ENCODE measurements around the gene MOAP1. TPM values are rescaled to one million over a fixed set of nuclear protein-coding genes. Genes with fewer than 3 reads are reported as not detected.

The MOAP1 gene
- total RNA-seq, 4 donors from 2014 or later, result 31.1 to 41.9 (median 32.2) TPM

DNA sequence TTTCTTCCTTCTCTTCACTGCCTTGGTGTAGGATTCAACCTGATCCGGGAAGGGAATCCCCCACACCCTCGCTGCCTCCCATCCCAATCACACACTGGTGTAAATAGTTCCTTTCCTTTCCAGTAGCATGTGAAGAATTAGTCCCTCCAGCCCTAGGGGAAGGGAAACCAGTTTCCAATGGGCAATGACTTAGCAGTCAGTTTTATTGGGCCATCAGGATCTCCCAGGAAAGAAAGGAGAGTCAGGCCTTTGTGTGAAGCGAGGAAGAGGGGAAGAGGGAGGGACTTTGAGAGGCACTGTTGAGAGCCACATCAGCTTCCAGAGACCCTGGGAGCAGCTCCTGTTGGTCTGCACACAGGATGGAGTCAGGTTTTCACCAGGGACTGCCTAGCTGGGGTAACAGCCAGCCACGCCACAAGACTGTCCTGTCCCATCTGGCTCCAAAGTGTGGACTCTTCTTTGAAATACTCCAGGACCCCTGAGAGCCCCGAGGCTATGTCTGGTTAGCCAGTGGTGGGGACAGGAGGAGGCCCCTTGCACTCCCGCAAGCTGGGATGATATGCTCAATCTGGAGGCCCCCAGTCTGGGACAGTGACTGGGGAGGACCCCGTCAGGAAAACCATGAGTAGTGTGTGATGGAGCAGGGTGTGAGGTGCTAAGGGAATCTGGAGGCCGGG, 27.9 kb downstream of the MOAP1 start:
- H3K4me1 ChIP-seq, result no peaks in the 10 kb centered on the region
- in situ Hi-C loops (cut with MboI; ENCODE audit: low sequenced_read_pairs in 4 of 4), result no loop called here
- no peak overlapping the region for H3K4me3 ChIP-seq
- no peak overlapping the region for H3K27ac ChIP-seq
- no peaks in the 10 kb centered on the region for H3K27me3 ChIP-seq
- no peaks in the 10 kb centered on the region for H3K36me3 ChIP-seq
- DNase-seq (no peak), ATAC-seq (no peak)
- no peaks in the 10 kb centered on the region for H3K9me3 ChIP-seq
- intact Hi-C loops (cut with DNase I; ENCODE audit: low total_unique reads), result no loop called here
- TF ChIP-seq, protein P1, sequence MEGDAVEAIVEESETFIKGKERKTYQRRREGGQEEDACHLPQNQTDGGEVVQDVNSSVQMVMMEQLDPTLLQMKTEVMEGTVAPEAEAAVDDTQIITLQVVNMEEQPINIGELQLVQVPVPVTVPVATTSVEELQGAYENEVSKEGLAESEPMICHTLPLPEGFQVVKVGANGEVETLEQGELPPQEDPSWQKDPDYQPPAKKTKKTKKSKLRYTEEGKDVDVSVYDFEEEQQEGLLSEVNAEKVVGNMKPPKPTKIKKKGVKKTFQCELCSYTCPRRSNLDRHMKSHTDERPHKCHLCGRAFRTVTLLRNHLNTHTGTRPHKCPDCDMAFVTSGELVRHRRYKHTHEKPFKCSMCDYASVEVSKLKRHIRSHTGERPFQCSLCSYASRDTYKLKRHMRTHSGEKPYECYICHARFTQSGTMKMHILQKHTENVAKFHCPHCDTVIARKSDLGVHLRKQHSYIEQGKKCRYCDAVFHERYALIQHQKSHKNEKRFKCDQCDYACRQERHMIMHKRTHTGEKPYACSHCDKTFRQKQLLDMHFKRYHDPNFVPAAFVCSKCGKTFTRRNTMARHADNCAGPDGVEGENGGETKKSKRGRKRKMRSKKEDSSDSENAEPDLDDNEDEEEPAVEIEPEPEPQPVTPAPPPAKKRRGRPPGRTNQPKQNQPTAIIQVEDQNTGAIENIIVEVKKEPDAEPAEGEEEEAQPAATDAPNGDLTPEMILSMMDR (IDR thresholded peaks at IDR 0.05 in 4 of 5, conservative IDR thresholded peaks at IDR 0.05 in 1 of 5), result no peak
- TF ChIP-seq POLR2A (IDR thresholded peaks at IDR 0.05), result no peak

DNA sequence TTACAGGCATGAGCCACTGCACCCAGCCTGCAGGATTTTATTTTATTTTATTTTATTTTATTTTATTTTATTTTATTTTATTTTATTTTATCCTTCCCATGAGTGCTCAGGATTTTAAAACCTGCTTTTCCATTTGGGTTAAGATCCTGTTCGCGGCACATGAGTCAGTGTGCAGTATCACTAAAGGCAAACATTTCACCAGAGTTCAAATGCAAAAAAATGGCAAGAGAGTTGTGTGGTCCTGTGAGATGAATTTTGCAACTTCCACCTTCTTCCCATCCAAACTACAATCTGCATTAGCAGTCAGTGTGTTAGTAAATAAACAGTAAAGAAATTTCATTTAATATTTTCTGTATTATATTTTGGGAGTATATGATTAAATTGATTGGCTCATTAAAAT, 29.0 kb downstream of the MOAP1 start:
- intact Hi-C loops (cut with DNase I; ENCODE audit: low total_unique reads) (no loop called here), in situ Hi-C loops (cut with MboI; ENCODE audit: low sequenced_read_pairs in 4 of 4) (no loop called here)
- H3K36me3 ChIP-seq, result no peaks in the 10 kb centered on the region
- ATAC-seq (no peak), DNase-seq (no peak)
- H3K4me1 ChIP-seq, result no peaks in the 10 kb centered on the region
- H3K9me3 ChIP-seq, result no peaks in the 10 kb centered on the region
- no peak overlapping the region for H3K27ac ChIP-seq
- no peak overlapping the region for H3K4me3 ChIP-seq
- H3K27me3 ChIP-seq, result no peaks in the 10 kb centered on the region
- TF ChIP-seq POLR2A (IDR thresholded peaks at IDR 0.05), result no peak
- TF ChIP-seq, protein P1 (IDR thresholded peaks at IDR 0.05 in 4 of 5, conservative IDR thresholded peaks at IDR 0.05 in 1 of 5), result no peak

DNA sequence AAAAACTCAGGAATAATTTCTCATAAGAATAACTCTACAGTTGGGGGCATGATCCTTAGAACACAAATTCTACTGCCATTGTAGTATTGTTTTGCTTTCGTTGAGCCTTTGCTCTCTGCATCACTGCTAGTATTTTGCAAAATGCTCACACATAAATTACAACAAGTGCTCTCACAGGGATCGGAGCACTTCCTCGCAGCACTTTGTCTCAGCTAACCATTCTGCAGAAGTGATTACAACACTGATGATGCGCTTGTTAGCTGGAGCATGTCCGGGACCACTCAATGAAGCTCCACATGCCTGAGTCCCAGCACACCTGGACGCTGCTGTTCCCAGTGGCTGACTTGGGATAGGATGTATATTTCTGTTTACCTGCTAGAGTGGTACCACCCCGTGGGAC, 31.6 kb downstream of the MOAP1 start:
- DNase-seq (no peak), ATAC-seq (no peak)
- intact Hi-C loops (cut with DNase I; ENCODE audit: low total_unique reads), result no loop called here
- H3K4me1 ChIP-seq, result no peaks in the 10 kb centered on the region
- H3K27me3 ChIP-seq, result no peaks in the 10 kb centered on the region
- H3K4me3 ChIP-seq, result no peak overlapping the region
- H3K27ac ChIP-seq, result no peak overlapping the region
- no peaks in the 10 kb centered on the region for H3K9me3 ChIP-seq
- no peak for TF ChIP-seq POLR2A (IDR thresholded peaks at IDR 0.05)
- TF ChIP-seq, protein P1 (IDR thresholded peaks at IDR 0.05 in 4 of 5, conservative IDR thresholded peaks at IDR 0.05 in 1 of 5), result no peak
- no peaks in the 10 kb centered on the region for H3K36me3 ChIP-seq
- in situ Hi-C loops (cut with MboI; ENCODE audit: low sequenced_read_pairs in 4 of 4), result no loop called here

DNA sequence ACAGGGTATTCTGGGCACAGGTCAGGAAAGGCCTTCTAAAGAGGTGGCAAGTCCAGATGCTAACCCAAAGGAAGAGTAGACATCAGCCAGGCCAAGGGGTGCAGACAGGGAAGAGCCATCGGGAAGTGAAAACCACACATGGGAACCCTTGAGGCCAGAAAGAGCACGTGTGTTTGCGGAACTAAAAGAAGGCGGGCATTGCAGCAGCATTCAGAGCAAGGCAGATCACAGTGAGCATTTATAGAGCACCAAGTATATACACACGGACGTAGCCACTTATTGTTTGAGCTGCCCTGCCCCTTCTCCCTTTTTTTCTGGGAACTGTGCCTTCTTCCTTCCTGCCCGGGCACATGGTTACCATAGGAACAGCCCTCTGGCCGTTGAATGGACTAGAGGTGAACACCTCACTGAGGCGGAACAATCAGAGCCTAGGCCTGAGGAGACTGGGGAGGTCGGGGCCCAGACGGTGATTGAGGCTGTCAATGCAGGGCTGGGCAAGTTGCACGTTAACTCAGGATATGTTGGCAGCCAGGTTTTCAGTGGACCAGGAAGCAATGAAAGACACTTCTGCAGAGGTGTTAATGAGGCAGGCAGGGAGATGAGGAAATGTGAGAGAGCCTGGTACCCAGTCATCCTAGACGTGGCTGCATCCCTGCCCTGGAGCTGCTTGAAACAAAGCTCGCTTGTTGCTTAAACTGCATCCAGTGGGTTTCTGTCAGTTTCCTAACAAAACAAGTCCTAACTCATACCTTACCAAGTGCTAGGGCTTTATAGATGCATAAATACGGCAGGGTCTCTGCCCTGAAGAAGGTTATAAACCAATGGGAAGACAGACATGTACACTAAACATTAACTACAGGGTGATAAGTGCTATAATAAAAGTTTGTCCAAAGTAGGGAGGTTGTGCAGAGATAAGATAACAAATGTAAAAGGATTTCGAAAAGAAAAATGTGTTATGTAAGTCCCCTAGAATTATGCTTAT, 34.2 kb downstream of the MOAP1 start:
- intact Hi-C loops (cut with DNase I; ENCODE audit: low total_unique reads), result no loop called here
- H3K27ac ChIP-seq, result no peak overlapping the region
- TF ChIP-seq POLR2A (IDR thresholded peaks at IDR 0.05), result no peak
- TF ChIP-seq, protein P1 (IDR thresholded peaks at IDR 0.05 in 4 of 5, conservative IDR thresholded peaks at IDR 0.05 in 1 of 5), result no peak
- ATAC-seq (no peak), DNase-seq (no peak)
- in situ Hi-C loops (cut with MboI; ENCODE audit: low sequenced_read_pairs in 4 of 4), result no loop called here
- no peak overlapping the region for H3K4me3 ChIP-seq
- H3K9me3 ChIP-seq, result no peaks in the 10 kb centered on the region
- no peaks in the 10 kb centered on the region for H3K4me1 ChIP-seq
- no peaks in the 10 kb centered on the region for H3K36me3 ChIP-seq
- no peaks in the 10 kb centered on the region for H3K27me3 ChIP-seq

All from gastrocnemius medialis (tissue), 4 donors.